ENCODE data around the gene ZNF280C.

Gene ZNF280C

DNA sequence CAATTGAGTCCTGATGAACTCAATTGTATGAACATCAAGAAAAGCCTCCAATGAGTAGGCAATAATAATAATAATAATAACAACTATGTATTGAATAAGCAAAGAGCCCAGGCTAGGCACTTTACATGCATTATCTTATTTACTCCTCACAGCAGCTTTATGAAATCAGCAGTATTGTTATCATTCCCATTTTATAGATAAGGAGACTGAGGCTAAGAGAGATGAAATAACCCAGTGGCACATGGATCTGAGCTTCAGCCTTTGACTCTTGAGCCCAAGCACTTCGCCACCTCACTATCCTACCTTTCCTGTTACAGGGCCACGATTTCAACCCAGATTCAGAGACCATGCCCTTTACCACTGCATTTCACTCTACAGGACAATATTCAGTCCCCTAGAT lies 93.8 kb downstream of the ZNF280C start:
- no peak for DNase-seq (ENCODE audit: low read depth)

DNA sequence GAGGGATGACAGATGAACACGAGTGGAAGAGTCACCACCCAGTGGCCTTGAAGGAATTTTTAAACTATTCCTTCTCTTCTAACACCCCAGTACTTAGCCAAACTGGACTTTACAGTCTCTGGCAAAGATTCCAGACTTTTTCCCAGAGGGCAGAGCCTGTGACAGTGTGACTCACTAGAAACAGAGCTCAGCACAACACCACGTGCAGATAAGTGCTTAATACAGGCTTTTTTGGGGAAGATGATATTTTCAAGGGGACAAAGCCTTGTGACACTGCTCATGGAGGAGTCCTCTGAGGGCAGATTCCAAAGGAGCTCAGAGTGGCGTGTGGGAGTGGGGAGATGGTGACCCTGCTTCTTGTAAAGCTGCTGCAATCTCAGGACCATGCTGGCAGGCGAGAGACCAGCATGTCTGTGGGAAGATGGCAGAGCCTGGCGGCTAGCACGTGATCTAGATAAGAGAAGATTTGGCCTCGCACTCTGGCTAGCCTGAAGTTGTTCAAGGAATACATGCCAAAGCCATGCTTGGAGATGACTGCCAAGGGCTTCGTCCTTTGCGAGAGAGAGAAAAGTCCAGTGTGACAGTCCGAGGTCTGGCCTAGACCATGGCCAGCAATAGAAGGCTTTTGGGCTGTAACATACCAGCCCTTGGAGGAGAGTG lies 94.5 kb downstream of the ZNF280C start:
- DNase-seq (ENCODE audit: low read depth), result no peak

- DNase-seq (ENCODE audit: low read depth), result no peak
Measured at GRCh38 chrX:130173190-130173895, 95.4 kb downstream of the ZNF280C start.

DNA sequence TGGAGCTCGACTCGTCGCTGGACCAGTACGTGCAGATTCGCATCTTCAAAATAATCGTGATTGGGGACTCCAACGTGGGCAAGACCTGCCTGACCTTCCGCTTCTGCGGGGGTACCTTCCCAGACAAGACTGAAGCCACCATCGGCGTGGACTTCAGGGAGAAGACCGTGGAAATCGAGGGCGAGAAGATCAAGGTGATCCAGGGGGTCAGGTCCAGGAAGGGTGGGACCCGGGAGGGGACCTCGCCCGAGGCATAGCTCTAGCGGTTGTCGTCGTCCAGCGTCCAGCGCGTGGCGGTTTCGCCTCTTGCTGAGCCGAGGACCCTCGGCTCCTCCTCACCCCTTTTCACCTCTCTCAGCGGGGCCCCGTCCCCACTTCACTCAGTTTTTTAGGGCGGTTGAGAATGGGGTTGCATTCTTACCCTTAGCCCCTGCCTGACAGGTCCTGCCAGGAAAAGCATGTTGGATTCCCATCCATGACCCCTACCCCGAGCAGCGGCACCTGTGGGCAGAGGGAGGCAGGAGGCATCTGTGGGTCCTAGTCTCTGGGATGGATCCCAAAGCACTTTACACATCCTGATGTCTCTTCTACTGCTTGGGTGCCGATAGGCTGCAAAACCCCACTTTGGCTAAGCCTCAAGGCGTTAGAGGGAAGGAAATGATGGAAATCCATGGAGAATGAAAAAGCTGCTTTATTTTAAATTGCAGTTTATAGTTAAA lies 96.4 kb downstream of the ZNF280C start:
- no peak for DNase-seq (ENCODE audit: low read depth)

GRCh38 chrX:130171446-130172126 lies 97.1 kb downstream of the ZNF280C start, which contains the start of gene RAB33A:
RAB33A (plus strand) TSS chrX:130171962; CDS start chrX:130172063, 101 bp downstream.
- DNase-seq (ENCODE audit: low read depth), result no peak

- DNase-seq (ENCODE audit: low read depth), result peak; percentile 27
Measured at GRCh38 chrX:130170752-130171445, 97.8 kb downstream of the ZNF280C start.

DNA sequence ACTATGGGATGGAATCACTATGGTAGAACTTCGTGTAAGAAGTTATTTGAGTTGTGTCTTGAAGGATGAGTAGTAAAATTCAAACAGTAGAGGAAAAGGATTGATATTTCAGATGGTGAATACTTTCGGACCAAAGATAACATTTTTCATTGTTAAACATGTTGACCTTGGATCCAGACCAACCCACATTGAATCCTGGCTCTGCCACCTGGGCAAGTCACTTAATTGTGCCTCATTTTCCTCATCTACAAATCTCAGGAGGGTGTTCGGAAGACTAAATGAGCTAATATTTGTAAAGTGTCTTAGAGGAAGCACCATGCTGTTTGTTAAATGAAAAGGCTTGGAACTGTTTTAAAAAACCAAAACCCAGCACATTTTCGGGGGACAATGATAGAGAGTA lies 101.7 kb downstream of the ZNF280C start:
- no peak for DNase-seq (ENCODE audit: low read depth)

GRCh38 chrX:130166503-130166777 lies 102.3 kb downstream of the ZNF280C start:
- no peak for DNase-seq (ENCODE audit: low read depth)

DNA sequence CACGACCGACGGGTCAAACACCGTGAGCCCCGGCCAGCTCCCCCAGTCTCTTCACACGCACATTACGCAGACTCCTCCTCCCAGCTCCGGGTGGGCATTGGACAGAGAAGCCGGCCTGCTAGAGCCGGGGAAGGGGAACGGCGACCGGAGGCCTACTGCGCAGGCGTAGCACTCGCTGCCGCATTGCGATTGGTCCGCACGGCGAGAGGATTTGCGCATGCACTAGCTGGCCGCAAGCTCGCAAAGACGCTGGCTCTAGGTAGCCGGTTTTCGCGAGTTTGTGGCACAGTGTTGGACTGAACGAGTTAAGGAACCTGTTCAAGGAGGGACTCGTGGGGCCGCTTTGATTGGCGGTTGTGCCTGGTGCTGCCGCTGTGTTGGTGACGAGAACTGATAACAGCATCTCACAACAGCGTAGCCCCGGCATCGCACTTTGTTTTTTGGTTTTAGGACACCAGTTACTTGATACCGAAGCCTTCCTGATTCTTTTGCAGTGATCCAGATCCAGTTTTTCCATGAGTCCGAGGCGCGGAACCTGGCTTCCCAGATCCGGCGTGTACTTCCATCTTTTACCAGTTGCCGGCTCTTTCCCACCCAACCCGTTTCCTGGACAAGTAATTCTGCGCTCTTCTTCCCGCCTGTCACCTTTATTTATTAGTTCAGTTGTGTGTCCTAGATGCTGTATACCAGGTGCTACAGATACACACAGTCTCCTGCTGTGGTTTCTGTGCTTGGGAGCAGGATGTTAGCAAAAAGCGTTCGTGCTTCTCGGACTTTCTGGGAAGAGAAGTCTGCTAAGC lies 102.8 kb downstream of the ZNF280C start, which contains the start of gene AIFM1:
Gene AIFM1, minus strand, starts transcription at position 139 of the 800 bp plus-strand sequence. CDS start 185 bp downstream, outside the sequence.
- DNase-seq (ENCODE audit: low read depth), result peak; percentile 75

DNA sequence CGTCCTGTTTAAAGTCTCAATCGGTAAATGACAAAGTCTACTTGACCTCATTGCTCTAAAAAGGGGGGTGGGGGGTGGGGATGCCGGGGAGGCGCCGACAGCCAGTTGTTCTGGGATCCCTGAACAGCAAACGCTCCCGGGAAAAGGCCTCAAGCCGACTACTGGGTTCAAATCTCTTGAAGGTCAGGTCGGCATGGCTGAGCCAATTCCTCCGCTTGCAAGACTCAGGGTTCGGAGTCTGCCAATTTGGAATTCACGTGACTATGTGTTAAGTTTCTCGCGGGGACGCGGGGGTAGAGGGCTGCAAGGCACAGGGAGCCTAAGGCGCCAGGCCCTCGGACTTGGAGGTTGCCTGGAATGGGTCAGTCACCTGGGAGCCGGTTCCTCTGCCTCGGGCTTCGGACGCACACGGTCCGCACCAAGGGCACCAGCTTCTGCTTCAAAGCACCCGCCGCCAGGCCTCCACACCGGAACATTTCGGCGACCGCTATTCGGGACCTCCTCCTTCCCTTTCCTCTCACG lies 103.5 kb downstream of the ZNF280C start:
- DNase-seq (ENCODE audit: low read depth), result no peak

DNA sequence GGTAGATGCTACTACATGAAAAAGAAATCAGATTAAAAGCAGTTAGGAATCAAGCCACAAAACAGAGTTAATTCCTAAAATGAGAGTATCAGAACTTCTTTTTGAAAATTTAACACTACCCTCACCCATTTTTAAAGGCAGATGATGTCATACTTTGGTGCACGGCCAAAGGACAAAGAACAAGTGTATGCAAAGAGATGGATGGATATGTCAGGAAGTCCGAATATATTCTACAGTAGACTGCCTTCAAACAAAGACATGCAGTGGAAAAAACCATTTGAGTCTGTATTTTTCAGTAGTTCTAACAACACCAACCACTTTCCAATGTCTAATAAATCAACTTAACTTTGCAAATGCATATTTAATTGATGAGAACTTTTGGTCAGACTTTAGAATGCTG lies 105.3 kb downstream of the ZNF280C start:
- DNase-seq (ENCODE audit: low read depth), result no peak

DNA sequence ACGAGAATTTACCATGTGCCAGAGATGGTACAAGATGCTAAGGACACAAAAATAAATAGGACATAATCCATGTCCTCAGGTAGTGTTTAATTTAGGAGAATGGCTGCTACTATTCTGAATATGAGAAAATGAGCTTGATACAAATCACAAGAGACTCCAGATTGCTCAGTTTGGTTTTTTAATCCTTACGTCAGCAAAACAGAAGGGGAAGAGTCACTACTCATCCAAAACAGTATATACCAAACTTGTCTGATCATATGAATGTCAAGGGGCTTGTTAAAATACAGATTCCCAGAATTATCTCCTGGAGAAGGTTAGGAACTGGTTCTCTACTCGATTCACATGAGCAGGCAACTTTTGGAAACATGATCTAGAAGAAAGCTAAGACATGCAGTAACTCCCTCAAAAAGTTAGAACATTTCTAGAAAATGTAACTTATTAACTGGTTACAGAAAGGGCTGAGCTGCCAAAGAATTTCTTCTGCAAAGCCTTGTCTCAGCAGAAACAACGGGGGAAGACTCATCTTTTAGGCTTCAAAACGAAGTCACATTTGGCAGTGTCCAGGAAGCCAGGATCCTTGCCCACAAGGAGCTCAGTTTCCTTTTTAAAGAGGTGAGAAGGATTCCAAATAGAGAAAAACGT lies 106.5 kb downstream of the ZNF280C start:
- no peak for DNase-seq (ENCODE audit: low read depth)

DNA sequence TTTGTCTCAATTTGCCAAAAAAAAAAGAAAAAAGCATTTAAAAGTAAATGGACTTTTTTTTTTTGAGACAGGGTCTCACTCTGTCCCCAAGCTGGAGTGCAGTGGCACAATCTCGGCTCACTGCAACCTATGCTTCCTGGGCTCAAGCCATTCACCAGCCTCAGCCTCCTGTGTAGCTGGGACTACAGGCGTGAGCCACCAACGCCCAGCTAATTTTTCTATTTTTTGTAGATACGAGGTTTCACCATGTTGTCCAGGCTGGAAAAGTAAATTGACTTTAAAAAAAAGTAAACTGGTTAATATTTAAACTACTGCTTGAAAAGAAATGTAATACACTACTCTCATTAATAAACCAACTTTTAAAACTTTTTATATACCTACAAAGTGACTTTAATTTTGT lies 108.9 kb downstream of the ZNF280C start:
- no peak for DNase-seq (ENCODE audit: low read depth)

DNA sequence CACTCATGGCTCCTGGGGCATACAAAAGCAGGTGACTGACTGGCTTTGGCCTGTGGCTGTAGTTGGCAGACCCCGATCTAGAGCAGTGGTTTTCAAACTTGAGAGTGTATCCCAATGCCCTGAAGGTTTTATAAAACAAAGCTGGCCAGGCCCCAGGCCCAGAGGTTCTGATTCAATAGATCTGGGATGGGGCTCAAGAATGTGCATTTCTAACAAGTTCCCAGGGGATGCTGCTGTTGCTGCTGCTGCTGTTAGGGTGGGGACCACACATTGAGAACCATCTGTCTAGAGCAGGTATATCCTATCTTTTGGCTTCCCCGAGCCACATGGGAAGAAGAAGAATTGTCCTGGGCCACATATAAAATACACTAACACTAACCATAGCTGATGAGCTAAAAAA lies 110.4 kb downstream of the ZNF280C start:
- no peak for DNase-seq (ENCODE audit: low read depth)

GRCh38 chrX:130155564-130155963 lies 113.1 kb downstream of the ZNF280C start:
- DNase-seq (ENCODE audit: low read depth), result no peak
